TTC549 (cell line): ENCODE data around the gene SLC25A21.
"Not testable (repeated sequence)": the region's sequence is repeated elsewhere in the genome, so short reads cannot be mapped to it uniquely, and the experiment has no call there.

Experiments
- FAIRE-seq: peaks from 2 replicates; lab custom pipeline; 2012; peaks lifted over from hg19 to GRCh38; lab: Jason Lieb, UNC

SLC25A21 gene

DNA sequence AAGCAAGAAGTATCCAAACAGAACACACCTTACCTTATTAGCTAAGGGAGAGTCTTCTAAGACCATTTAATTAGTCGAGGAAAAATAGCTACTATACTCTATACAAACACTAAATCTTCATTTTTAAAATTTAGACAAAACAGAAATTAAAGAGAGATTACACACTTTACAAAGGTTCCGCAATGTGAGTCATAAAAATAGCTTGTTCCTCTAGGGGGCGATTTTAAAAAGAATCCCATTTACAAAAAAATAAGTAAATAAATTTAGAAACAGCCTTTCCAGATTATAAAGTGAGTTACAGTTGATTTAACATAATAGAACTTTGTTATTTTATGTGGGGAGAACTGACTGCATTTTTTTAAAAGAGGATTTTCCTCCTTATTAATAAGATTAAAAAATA is 309.1 kb downstream of the SLC25A21 start:
- FAIRE-seq, result no peak

GRCh38 chr14:36862237-36862636 is 310.2 kb downstream of the SLC25A21 start:
- FAIRE-seq, result not testable (repeated sequence)

DNA sequence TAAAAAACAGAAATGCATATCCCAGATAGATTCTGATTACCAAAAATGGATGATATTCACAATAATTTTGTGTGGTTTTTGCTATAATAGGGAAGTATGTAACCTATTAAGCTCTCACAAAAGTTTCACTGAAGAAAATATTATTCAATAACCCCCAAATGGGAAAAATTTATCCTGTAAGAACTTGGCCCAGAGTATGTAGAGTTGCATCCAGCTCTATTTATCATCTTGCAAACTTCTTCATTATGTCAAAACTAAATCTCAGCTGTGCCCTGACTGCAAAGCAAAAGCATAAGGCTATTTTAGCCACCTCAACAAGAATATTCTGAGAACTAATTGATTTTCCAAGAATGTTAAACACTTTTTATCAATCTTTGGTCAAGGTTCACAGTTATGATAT is 311.6 kb downstream of the SLC25A21 start:
- FAIRE-seq, result no peak

DNA sequence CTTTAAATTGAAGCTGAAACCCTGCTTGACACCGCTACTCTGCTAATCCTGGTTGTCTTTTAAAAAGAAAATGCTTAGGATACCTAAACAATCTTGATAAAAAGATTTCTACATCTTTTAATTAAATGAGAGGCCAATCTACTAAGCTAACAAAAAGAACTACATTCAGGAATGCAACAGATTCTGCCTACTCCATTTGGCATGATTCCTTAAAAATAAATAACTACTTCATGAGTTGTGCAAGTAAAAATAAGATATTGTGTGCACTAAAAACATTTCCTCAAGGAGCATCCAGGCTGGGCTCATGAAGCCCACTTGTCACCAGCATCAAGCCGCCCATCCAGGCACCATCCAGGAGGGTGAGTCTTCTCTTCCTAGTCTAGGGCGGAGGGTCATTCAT is 313.3 kb downstream of the SLC25A21 start:
- no peak for FAIRE-seq

GRCh38 chr14:36857842-36858445 is 314.5 kb downstream of the SLC25A21 start:
- no peak for FAIRE-seq

GRCh38 chr14:36857136-36857535 is 315.3 kb downstream of the SLC25A21 start:
- no peak for FAIRE-seq

DNA sequence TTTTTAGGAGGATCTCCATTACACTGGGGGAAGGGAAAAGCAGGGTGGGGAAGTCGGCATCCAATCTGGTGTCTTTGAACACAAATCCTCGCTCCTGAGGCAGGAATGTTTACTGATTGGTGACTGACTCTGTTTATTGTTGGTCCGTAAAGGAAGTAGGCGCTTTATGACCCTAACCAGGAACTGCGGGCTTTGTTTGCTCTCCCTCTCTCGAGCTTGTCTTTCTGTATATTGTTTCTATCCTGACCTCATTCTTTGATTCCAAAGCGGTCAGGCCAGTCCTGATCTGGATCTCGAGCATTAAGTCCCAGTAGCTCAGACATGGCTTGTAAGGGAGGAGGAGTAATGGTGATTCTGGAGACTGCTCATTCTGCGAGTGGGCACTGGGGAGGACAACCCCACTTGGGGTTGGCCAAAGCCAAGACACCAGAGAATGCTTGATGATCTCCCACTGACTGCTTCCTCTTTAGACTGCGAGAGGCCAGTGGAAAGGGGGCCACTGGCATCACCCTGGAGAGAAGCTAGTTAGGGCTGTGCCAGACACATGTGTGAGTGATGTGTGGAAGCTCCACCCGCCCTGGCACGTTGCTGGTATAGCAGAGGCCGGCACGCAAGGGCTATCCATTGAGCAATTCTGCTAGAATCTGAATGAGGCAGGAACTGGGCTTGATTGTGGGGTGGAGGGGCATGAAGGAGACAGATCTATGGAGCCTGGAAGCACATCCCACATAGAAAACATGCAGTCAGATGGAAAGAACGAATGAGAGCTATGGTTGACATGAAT is 316.1 kb downstream of the SLC25A21 start:
- FAIRE-seq, result no peak

GRCh38 chr14:36855396-36855795 is 317.0 kb downstream of the SLC25A21 start:
- FAIRE-seq, result no peak

- no peak for FAIRE-seq
Measured at GRCh38 chr14:36852981-36853691, 319.3 kb downstream of the SLC25A21 start.

DNA sequence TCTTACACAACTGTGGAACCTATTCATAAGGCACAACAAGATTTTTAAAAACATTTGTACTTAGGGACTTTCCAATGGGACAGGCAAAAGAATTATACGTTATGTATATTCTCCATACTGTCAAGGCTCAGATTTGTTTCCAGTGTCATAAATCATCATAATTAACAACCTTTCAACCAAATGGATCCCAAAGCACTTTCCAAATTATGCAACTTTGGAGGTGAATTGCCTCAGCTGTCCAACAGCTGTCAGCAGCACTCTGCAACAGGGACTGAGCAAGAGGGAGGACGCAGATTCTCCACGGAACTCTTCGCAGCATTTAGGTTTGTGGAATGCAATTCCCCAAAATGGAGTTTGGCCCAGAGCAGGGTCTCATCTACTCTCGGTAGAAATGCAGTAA is 324.2 kb downstream of the SLC25A21 start:
- no peak for FAIRE-seq

- FAIRE-seq, result no peak
Measured at GRCh38 chr14:36847366-36847765, 325.0 kb downstream of the SLC25A21 start.

GRCh38 chr14:36845356-36846012 is 326.9 kb downstream of the SLC25A21 start:
- no peak for FAIRE-seq

GRCh38 chr14:36844443-36845195 is 327.8 kb downstream of the SLC25A21 start:
- FAIRE-seq, result no peak

DNA sequence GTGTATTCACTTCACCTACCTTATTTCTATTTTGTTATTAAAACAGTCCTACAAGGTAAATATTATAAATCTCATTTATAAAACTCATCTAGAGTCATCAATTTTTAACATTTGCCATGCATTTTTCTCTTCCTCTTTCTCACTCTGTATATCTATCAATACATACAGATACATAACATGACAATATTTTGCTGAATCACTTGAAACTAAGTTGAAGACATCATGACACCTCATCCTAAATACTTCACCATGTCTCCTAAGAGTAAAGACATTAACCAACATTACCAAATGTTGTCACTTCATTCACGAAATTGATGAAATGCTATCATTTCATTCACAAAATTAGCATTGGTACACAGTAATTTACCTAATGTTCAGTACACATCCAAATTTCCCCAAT is 329.0 kb downstream of the SLC25A21 start:
- no peak for FAIRE-seq

- no peak for FAIRE-seq
Measured at GRCh38 chr14:36835128-36835527, 337.3 kb downstream of the SLC25A21 start.

DNA sequence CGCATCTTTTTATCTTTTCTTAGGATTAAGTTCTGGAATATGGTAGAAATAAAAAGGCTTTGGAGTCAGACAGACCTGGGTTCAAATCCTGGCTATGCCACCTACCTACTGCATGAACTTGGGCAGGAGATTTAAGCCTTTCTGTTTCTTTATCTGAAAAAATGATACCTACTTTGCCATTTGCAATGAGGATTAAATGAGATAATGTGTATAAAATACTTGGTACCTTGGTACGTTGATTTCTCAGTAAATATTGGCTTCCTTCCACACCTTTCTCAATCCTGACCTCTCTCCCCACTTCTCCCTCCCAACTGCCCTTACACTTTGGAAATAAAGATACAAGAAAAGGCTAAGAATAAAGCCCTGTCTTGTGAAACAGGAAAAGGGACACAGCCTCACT is 338.1 kb downstream of the SLC25A21 start:
- FAIRE-seq, result no peak

DNA sequence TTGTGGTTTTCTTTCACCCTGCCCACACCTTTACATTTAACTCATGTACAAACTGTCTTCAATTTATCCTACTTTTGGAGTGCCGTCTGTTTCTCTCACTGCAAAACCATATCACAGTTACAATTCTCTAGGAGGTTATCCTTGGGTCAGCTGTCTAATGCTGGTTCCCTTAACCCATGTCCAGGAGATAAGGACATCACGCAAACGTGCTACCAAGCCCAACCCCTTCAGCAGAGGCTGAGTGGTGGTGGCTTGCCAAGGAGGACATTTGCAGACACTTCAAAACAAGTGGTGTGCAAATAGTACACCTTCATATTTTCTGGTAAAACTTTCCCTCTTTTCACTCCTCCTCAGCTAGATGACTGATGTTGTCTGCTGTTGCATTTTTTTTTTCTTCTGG is 342.9 kb downstream of the SLC25A21 start:
- no peak for FAIRE-seq

- FAIRE-seq, result no peak
Measured at GRCh38 chr14:36827861-36828260, 344.5 kb downstream of the SLC25A21 start.

- no peak for FAIRE-seq
Measured at GRCh38 chr14:36826614-36827013, 345.8 kb downstream of the SLC25A21 start.

DNA sequence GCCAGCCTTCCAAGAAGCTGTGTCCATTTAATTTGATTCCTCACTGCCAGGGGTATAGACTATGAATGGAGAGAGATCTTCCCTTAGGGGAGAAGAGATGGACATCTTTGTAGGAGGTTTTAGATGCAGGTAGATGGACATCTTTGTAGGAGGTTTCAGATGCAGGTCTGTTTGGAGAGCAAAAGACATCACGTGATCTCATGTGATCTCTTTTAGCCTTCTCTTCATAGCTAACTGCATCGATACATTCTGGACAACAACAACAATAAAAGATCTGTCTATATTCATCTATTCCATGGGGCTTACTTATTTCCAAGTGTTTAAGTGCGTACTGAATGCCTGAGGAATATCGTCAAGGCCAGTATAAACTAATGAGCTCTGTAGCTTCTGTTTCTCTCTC is 347.6 kb downstream of the SLC25A21 start:
- no peak for FAIRE-seq

DNA sequence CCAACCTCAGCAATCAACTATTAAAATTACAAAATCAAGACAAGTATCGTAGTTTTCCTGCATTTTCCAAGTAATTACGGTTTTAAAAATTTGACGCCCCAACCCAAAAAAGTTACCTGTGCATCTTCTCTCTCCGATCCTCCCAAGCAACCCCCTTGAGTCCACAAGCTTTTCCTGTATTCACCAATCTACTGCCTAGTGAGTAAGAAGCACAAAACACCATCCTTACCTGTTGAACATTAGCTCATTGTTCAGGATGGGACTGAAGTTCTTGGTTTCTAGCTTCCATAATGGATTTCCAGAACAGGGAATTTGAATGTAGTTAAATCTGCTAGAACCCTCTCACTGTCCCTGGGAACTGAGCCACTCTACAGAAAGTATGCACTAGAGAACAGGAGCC is 348.8 kb downstream of the SLC25A21 start:
- no peak for FAIRE-seq

DNA sequence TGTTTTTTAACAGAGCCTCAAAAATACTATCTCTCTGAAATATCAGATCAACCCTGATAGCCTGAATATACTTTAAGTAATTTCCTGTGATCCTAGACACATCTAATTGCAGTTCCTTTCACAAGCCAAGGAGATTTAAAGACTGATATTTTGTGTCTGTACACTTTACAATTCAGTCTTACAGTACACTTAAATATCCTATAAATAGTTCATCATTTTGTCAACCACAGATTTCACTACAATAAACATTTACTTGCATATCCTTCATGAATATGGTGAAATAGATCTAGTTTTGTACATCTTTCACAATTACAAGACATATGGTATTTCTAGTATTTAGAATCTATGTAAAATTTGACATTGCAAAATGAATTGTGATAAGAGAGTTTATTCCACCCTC is 349.7 kb downstream of the SLC25A21 start:
- FAIRE-seq, result no peak
